ENCODE data around the gene IGSF21.

The IGSF21 gene

DNA sequence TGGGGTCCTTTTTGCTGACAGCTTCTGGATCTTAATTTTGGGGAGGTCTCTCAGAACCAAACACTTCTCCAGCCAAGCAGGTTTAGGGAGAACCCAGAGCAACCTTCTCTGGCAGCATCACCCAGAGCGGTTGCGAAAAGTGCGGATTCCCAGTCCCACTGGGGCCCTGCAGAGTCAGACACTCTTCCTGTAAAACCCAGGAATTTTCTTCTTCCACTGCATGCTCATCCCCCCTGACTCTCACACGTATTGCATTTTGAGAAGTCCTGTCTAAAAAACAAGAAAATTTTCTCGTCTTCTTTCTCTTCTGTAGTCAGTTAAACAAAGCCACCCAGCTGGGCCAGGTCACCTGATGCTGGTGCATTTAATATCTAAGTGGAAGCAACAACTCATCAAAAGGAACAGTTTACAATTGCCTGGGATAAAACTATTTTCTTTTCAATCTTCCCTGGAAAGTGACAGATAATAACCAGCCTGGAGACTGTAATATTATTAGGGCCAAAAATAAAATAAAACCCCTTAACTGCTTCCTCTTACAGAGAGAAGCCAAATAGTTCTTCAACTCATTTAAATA is 156.0 kb downstream of the IGSF21 start:
- no peak for DNase-seq (ENCODE audit: low spot score)

DNA sequence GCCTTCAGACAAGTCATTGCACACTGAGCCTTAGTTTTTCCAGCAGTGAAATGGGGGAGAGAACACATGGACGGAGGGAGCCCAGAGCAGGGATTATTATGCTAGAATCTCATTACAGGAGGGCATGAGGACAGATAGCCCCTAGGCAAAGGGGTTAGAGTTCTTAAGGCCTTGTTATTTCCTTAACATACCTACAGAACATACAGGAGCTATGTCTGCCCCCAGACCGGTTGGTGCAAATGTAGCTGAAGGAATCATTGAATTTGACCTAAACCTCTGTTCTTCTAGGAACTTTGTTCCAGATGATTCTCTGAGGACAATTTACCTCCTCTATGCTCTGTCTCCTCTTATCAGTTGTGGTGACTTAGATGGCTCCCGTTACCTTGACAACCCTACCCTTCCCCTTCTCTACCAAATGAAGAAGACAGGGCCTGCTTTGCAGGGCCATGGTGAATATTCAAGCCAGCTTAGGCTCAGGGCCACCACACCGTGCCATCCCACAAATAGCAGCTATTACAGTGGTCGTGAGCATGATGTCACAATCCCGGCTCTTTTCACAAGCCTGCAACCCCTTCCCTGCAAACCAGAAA is 156.9 kb downstream of the IGSF21 start:
- DNase-seq (ENCODE audit: low spot score): no peak

DNA sequence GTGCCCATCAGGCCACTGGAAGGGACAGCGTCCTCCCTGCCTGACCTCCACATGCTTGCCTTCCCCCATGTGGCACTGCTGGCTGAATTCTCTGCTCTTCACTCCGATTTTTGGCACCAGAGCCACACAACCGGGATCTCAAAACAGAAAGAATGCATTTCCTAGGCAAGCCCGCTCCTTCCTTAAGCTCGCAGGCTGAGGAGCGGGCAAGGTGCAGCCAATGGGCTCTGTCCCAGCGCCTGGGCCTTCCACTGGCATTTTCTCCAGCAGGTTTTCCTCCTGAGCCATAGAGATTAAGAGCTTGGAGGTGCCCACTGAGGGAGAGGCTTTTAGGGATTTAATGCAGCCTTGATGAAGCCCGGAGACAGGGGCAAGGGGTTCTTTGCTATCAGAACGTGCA is 158.0 kb downstream of the IGSF21 start:
- no peak for DNase-seq (ENCODE audit: low spot score)

DNA sequence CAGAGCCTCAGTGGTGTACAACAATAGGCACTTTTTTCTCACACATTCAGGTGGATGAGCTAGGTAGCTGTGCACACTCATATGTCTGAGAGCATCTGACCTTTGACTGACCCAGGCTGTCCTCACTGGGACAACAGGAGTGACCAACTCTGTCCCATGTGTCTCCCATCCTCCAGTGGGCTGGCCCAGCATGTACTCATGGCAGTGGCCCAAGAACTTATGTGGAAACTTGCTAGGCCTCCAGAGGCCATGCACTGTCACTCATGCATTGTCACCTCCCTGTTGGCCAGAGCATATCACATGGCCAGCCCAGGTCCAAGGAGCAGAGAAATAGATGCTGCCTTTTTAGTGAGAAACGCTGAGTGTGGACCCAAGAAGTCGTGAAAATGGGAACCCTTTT is 158.8 kb downstream of the IGSF21 start:
- no peak for DNase-seq (ENCODE audit: low spot score)

DNA sequence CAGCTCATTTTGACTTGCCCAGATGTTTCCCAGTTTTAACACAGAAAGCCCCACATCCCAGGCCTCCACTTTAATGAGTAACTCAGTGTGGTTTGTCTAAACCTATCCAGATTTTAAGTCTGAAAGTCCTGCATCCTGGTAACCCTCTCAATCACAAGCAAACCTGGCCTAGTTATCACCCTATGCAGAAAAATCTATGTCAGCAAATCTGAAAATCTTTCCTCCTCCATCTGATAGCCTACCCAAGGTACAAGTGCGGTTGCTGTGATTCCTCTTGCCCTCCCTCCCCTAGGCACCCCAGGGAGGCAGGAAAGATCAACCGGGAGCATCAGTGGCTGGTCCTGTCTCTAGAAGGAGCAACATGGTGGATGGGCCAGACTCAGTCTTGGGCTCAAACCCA is 163.7 kb downstream of the IGSF21 start:
- DNase-seq (ENCODE audit: low spot score): no peak

DNA sequence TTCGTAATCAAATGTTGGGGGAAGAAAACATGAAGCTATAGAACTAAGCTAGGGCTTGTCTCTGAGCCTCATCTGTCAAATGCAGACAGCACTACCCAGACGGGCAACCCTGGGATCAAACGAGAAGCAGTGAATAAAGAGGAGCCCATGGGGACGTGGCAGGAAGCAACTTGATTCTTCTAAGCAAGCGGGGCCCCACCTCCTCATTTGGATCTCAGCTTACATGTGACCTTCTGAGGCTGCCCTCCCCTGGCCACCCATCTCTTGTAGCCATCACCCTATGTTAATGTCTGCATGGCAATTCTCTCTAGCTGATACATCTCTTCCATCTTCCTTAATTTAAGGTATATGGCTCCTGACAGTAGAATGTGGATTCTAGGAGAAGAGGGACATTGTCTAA is 171.3 kb downstream of the IGSF21 start:
- DNase-seq (ENCODE audit: low spot score): no peak

DNA sequence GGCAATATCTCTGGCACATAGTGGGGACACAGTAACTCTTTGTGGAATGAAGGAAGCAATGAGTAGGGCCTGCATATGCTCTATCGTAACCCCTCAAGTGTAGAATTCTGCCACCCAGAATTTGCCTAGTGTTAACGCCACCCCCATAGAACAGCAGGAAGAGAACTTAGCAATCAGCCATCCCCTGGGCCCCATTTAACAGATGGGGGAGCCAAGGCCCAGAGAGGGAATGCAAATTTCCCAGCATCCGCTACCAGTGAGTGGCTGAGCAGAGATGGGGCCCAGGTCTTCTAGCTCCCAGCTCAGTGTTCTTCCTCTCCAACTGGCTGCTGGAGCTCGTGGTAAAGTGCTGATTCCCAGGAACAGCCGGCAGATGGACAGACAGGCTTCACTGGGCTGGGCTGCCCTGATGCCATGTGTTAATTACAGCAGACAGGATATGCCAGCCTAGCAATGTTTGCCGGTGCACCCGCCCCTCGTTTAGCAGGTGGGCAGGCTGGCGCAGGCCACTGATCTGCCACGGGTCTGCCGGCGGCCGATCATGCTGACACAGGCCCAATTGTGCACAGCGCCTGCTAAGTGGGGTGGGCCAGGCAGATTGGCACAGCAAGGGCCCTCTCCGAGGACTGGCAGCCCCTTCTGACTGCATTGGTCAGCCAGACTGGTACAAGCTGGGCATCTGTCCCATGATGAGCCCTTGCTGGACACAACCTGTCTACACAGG is 171.9 kb downstream of the IGSF21 start:
- no peak for DNase-seq (ENCODE audit: low spot score)

DNA sequence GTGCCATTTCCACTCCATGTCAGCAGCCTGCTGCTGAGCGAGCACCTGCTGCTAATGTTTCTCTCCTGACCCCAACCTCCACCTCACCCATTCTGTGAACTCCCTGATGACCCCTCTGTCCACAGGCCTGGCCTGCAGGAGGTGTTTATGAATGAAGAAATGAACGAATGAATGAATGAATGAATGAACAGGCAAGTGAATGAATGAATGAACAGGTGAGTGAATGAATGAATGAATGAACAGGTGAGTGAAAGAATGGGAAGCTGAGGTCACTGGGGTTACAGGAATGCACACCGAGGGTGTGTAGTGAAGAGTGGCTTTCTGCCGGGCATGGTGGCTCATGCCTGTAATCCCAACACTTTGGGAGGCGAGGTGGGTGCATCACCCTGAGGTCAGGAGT is 173.4 kb downstream of the IGSF21 start:
- DNase-seq (ENCODE audit: low spot score): no peak

DNA sequence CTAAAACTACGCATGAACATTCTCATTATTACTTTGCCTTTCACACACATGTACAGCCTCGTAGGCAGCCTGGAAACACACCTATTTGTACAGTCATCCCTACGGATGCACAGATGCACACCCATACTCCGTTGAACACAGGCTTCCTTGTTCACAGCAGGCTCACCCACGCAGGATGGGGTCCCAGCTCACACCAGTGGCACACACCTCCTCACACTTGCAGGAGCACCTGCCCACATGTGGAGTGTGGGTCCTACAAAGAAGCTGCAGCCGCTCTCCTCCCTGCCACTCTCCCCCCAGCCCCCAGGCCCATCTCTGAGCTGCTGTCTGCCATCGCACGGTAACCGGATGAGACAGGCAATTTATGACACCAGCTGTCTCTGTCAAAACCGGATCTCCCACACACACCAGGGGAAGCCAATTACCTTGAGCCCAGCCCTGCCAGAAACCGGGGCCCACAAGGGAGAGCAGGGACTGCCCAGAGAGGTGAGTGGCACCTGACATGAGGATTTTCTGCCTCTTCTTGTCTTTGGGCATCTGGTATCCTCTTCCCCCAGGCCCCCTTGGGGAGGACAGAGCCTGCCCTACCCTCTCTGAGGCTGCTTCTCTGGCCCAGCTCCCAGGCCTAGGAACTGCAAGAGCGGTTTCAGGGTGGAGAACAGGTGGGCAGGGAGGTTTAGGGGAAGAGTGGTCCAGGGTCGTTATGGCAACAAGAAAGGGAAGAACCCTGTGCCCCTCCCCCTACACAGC is 175.4 kb downstream of the IGSF21 start:
- DNase-seq (ENCODE audit: low spot score): peak; percentile 39

DNA sequence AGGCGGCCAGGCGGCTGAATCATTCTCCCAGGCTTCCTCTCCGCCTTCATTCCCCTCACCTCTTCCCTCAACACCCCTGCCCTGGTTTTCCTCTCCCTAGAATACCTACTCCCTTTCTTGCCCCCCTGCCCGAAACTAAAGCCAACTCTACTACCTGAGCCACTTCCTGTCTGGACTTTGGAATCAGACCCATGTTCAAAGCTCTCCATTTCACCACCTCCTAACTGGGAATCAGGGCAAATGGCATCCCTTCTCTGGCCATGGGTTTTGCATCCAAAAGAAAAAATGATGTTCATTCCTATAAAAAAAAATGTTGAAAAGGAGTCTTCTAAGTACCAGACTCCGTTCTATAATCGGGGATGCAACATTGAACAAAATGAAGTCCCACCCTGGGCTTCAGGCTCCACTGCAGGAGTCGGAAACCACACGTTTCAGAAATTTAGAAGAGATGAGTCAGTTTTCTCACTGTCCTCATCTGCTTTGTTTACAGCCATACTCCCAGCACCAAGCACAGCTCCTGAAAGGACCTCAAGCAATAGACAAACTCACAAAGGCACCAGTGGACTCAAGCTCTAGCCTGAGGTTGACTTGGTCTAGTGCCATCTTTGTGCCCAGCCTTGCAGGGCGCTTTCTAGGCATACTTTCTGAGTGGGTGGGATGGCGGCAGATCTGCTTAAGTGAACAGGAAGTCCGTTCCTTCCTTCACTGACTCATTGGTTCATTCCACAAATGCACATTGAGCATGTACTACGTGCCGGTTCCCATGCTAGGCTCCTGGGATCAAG is 176.2 kb downstream of the IGSF21 start:
- peak; percentile 28 for DNase-seq (ENCODE audit: low spot score)

DNA sequence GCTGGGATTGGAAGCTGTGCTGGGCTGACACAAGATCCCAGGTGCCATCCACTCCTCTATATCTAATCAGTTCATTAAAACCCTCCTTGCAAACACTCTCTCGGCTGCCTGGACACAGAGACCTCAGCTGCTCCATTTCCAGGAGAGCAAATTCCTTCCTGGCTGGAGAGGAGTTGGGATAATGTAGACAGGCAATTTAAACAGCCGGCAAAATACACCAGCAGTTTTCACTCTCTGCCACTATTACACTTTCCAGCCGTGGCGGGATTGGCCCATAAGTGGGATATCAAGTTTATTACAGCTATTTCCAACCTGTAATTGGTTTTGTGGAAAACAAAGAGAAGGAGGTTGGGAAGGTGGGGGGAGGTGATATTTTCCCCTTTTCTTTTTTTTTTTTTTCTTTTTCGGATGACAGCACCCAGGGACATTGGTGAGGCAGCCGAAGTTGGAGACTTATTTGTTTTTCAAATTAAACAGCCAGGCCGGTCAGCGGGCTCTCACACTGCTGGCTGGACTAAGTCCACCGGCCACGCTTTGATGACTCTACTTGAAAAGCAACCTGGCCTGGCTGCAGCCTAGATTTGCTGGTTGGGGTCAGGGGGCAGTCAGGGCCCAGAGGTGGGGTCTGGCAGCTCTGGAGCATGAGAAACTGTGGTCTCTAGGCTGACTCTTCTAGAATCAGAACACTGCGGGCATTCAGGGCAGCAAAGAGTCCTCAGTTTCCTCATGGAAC is 177.4 kb downstream of the IGSF21 start:
- no peak for DNase-seq (ENCODE audit: low spot score)

DNA sequence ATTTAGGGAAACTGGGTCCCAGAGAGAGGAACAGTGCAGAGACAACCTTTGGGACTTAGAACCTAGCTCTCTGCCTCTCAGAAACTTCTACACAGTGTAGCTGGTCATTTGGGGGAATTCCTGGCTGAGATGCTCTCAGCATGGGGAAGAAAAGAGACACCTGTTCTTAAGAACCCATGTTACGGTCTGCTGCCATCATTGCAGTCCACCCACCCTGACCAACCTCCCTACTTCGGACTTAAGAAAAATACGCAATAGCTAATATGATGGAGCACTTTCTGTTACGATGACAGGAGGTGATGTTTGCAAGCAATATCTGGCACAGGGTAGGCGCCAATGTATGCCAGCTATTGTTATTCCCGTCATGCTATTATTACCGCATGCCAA is 177.9 kb downstream of the IGSF21 start:
- no peak for DNase-seq (ENCODE audit: low spot score)

DNA sequence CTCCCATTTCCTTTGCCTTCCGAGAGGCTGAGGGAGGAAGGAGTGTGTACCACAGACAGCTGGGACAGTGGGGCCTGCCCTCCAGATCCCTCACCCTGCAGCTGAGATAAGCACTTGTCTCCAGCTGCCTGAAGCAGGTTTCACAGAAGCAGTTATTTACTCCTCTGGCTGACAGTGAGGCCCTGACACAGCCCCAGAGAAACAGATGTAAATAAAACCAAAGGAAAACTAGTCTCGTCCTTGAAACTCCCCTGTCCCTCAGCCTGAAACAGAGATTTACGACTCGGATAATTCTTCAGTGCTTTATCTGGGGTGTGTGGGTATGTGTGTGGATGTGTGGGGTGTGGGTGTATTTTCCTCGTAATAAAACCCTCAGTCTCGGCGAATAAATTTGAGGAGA is 181.1 kb downstream of the IGSF21 start:
- DNase-seq (ENCODE audit: low spot score): no peak

DNA sequence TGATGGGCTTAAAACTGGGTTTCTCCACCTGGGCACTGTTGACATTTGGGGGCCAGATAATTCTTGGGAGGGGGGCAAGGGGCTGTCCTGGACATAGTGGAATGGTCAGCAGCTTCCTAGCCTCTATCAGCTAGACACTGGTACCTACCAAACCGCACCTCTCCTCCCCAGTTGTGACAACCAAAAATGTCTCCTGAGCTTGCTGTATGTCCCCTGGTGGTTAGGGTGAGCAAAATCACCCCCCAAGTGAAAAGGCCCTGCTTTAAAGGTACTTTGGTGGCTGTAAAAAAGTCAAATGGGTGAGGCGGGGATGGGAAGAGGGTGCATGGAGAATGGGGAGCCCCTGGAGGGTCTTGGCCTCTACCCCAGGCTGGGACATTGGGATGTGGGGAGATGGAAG is 182.0 kb downstream of the IGSF21 start:
- no peak for DNase-seq (ENCODE audit: low spot score)

DNA sequence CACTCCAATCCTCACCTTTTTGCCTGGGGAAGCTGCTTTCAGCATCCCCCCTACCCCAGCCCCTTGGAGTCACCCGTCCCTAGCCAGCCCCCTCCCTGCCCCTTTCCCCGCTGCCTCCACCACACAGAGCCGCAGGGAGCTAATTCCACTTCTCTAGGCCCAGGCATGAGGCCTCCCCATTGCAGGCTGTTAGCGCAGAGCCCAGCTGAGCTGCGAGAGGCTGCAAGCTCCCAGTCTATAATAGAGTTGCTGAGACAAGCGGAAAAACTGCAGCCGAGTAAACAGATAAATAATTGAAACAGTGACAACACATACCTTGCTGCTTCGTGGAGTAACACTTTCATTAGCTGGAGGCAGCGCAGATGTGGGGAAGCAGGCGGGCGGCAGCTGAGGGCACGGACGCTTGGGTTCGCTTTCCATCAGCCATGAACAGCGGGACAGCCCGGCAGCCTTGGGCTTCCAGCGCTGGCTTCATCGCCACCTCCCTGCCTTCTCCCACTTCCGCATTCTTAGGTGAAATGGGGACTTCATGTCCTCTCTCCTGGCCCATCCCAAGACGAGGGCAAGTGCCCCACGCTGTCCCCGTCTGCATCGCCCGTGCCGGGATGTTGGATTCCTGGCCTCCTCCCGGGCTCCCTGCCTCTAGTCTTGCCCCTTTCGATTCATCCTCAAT is 183.3 kb downstream of the IGSF21 start:
- DNase-seq (ENCODE audit: low spot score): no peak

DNA sequence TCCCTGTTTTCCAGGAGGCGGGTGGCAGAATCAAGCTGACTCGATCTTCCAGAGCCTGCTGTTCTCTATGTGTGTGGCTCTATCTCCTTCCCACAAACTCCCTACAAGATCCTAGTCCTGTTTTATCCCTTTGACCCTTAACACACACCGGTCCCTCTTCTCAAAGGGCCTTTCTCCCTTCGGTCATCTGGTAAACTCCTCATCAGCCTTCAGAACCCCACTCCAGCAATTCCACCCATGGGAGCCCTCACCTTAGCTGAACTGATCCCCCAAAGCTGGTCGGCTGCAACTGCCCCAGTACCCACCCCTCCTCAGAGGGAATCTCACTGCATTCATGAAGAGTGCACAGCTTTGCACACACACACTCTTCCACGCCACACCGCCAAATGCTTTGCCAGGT is 184.9 kb downstream of the IGSF21 start:
- DNase-seq (ENCODE audit: low spot score): no peak

DNA sequence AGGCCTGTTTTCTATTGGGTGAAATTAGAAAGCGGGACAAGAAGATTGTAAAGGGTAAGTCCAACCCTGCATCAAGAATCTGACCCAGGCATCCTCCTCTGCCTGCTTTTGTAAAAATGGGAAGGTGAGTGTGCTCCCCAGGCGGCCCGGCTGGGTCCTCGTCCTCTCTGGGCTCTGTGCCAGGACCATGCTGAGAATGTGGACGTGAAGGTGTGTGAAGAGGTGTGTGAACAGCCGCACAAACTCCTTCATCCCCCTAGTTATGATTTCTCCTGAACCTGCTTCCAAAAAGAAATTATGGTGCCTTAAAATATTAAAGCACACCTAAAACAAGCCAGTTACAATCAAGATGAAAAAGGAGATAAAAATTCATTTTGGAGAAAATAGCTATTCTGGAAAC is 185.7 kb downstream of the IGSF21 start:
- no peak for DNase-seq (ENCODE audit: low spot score)

DNA sequence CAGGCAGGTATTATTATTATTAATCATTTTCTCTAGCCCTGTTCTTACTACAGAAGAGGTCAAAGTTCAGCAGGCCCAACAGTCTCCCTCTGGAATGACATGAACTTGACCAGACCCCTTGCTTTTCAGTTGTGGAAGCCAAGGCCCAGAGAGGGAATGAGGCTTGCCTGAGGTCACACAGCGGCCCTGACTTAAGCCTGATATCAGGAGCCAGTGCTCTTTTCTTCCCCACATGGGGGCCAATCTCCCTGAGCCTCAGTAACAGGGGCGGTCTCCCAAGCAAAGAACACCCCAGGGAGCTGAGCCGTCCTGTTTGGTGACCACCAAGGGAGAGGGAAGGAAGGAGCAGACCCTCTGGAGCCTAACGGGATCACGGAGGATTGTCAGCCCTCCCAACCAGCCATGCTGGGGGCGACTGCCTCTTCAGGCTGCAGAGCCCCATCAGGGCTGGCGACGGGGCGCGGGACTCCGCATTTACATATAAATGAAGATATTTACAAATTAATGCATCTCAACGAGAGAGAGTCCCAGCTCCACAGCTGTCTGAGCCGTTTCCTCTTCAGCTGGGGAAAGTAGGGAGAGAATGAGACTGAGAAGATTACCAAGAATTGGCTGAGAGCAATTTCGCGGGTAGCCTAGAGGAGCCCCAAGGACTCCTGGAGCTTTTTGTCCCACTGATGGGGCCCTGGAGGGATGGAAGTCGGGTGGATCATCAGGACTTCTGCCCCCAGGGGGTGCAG is 187.0 kb downstream of the IGSF21 start:
- DNase-seq (ENCODE audit: low spot score): no peak

DNA sequence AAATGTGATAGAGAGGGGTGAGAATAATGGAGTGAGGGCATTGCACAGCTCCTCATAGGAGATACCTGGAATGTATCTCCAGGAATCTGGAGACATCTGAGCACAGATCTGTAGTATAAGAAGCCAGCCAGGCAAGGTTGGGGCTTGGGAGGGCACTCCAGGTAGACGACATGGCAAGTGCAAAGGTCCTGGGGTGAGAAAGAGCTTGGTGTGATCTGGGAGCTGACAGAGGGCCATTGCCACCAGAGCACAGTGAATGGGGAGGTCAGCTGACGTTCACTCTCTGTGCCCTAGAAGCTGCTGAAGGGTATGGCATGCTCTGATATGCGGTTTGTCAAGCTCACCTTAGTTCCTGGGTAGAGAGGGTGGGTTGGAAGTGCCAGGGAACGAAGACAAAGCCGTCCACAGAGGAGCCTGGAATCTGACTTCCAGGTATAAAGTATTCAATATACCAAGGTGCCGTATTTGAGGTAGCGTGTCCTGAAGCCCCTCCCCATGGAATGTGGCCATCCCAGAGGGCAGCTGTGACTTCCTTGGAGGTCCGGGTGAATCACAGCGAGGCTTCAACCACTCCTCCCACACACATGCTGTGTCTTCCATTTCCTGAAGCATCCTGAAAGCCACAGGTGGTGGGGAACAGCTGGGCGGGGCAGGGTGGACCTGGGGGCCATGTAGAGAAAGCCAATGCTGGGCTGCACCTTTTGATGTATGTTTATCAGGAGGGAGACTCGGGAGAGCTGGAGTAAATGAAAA is 190.5 kb downstream of the IGSF21 start:
- DNase-seq (ENCODE audit: low spot score): peak; percentile 42

Data from SW480 (cell line).